ENCODE measurements around the gene ALK.

The ALK gene

DNA sequence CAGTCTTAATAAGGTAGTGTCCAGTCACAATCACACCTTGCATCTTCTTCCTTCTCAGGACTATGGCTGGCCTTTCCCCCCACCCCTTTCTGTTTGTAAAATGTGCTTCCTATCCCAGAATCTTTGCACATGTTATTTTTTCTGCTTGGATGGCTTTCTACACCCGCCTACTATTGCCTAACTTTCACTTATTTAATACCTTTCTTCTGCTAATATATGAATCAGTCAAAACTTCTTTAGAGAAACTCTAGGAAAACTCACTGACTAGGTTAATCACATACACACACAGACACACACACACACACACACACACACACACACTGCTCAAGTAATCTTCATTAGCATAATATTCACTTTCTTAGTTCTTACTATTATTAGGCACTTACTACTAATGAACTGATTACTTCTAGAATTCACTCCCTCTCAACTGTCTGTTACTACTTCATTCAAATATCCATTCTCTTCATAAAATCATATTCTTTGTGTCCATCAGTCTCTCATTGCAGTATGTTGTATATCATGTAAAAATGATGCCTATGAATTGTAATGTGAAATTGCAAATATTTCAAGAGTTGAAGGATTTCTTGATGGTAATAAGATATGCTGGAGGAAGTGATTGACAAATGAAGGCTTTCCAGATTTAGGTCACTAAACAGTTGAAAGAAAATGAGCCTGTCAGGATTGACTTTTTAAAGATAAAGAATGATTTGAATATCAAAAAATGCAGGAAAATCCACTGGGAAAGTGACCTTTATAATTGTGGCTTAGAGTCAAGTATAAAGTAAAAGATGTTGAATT is 754.9 kb downstream of the ALK start:
- peak; percentile 3 for DNase-seq

DNA sequence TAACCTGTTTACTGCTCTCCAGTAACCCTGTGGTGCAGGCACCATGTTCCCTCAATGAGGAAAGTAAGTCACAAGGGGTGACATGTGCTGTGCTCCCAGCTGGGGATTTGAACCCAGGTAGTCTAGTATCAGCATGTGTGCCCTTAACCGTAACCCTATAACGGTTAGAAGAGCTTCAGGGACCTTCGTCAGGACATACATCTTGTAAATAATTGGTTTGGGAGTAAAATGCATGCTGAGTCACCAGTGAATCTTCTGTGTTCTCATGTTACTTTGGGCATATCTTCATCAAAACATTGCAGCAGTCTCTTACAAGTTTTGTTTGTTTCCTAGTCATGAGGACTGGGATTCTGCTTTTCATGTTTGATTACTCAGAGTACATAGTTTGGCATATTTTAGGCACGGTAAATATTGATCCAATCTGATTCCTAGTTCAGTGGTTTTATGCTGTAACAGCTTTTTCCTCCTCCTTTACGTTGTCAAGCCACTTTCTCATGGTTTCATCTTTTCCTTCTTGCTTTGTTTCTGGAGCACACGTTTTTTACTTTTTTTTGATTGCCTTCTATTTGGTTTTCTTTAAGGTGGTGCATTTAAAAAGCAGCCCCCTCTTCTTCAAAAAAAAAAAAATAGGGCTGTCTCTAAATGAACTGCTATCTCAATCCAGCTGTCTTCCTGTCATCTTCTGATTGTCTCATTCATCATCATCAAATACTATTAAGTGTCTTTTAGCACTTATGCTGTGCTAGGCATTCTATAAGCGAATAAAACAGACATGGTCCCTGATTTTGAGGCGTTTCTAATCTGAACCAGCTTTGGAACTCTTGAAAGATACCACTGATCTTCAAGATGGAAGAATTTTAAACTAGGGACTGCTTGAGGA is 755.8 kb downstream of the ALK start:
- peak; percentile 72 for DNase-seq

DNA sequence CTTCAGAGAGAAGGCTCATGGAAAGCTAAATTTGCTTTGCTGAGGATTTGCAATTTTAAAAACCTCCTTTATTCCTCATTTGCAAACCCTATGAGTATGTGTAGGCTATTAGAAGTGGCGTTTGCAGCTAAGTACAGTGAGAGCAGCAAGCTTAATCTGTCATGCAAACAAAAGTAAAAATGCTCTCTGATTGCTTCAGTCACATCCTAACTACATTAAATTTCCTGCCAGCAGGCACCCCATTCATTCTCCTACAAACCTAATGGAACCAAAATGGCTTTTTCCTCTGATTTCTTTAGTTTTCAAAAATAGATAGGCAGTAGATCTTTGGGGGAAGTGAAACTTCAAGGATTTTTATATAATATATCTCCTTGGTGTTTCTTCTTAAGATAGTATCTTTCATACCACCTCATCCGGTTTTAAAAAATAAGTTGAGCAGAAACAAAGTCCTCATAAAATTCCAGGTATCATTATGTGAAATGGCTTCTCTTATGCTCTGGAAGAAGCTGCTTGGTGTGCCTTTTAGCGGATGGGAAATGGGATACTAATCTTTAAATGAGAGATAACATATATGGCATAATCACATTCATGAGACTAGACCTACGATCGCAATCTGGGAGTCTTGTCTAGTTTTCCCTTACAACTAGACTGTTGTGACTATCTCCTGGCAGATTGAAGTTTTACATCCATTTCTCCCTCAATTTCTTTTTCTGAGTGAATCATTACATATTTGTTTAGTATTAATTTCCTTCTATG is 757.1 kb downstream of the ALK start:
- DNase-seq = no peak

DNA sequence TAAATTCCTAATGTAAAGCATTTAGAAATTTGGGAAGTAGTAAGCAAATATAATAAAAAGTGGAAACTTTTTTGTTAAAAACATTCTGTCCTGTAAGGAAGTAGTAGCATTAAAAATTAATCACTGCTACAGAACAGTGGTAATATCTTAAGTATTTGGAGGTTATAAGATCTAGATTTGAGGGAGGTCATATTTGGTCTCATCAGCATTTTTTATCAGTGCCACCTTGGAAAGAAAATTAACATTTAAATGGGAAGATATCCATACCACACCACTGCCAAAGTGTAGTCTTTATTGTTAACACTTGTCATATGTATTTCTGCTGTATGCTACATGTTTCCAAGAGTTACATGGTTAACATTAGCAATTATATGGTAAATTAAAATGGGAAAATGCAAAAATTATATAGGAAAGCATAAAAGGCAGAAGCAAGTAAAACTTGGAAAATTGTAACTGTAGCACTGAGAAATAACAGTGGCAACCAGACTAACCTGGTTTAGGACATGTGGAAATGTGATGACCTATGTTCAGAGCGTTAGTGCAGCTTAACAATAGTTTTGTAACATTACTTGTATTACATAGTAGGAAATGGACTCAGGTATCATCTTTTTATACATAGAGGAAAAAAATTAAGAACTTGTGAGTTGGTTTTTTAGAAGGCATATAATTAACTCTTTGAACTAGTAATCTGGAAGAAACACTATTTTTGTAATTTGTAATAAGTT is 759.0 kb downstream of the ALK start:
- DNase-seq = no peak

DNA sequence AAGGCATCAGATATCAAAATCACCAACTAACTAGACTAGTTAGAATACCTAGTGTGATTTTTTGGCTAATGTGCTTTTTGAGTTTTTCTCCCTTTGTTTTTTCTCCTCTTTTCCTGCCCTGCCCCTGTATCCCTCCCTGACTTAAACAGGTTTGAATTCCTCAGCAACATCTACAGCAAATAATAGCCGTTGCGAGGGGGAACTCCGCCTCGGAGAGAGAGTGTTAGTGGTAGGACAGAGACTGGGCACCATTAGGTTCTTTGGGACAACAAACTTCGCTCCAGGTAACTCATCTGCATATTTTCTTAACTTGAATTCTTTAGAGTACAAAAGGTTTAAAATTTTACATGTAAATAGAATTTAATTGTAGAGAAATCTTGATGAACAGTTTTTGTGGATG is 761.2 kb downstream of the ALK start:
- no peak for DNase-seq

DNA sequence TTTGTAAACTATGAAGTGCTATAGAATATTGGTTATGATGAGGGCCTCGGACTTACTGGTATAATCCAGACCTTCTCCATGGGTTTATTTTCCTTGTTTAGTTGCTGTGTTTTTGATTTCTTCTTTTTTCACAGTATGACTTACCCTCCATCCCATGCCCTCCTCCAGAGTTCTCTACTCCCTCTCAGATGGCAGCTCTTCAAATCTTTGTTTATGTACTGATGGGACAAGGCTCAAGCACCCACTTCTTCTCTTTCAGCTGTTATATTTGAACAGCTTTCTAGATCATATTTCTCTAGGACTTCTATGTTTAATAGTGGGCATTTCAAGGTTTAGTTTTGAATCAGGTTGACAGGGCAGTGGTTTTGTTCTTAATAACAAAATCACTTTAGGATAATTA is 762.3 kb downstream of the ALK start:
- no peak for DNase-seq

DNA sequence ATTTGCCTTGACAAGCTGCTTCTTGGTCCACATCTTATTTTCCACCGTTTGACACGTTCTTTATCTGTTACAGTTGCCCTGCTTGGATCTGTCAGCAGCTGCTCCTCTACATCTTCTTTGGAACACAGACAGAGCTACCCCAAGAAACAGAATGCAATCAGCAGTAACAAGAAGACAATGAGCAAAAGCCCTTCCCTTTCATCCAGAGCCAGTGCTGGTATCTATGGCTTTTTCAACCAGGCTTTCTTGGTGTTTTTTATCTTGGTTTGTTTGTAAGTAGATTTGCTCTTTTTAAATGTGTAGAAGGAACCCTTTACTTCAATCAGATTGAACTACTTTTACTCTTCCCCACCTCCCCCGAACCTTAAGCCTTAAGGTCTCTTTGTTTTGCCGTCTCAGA is 764.3 kb downstream of the ALK start:
- no peak for DNase-seq

DNA sequence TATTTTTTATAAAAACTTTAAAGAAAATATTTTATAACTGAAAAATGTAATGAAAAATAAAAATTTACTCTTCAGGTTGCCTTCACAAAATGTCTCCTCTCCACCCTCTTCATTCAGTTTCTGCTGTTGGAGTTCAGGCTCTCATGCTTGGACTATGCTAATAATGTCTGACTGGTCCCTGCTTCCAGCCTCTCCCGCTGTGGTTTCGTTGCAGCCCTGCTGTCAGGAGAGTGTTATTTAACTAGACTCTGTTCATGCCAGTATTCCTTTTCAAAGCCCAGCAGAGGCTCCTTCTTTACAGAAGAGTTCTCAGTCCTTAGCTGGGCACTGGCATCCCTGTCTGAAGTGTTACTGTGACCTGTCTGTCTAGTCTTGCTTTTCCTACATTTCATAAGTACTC is 765.8 kb downstream of the ALK start:
- peak; percentile 4 for DNase-seq

DNA sequence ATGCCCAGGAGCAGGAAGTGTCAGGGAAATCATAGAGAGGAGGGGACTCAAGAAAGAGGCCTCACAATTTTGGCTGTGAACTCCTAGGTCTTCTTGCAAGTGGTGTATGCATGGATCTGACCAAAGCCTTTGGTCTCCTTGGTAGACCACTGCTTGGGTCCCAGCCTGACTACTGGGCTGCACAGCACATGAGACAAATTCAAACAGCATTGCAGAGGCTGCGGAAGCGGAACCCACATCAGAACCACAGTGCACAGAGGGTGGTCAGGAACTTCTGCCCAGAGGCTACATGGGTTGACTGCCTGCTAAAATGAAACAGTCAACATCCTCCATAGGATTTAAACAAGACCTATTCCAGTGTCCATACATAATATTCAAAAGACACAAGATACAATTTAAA is 766.8 kb downstream of the ALK start:
- no peak for DNase-seq

DNA sequence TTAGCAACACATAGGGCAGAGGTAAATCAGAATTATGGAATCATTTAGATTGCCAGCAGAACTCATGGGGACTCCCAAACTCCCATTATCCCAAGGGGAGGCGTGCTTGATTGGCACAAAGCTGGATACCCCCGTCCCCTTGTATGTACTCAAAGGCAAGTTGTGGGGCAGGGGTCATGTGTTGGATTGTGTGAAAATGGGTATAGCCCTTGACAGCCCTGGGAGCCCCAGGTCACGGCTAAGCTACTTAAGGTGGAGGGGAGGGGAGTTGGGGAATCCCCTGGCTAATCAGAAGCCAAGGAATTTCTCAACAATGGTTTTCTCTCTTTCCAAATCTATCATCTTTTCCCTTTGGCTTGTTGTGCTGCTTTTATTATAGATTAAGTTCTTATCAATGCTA is 773.4 kb downstream of the ALK start:
- no peak for DNase-seq

DNA sequence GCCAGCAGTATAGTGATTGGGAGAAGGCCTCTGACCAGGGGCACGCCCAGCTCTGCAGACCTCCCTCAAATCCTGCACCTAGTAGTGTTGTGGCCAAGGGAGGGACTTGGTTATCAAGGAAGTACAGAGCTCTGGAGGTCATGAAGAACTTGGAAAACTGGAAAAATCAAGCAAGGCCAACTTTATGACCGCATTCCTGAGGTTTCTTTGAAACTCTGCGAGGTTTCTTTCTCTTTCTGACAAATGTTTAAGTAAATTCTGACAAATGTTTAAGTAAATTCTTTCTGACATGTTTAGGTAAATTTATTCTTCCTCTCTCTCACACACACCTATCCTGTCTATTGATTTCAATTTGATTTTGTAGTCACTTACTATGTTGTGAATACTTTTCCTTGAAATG is 775.2 kb downstream of the ALK start:
- peak; percentile 3 for DNase-seq

DNA sequence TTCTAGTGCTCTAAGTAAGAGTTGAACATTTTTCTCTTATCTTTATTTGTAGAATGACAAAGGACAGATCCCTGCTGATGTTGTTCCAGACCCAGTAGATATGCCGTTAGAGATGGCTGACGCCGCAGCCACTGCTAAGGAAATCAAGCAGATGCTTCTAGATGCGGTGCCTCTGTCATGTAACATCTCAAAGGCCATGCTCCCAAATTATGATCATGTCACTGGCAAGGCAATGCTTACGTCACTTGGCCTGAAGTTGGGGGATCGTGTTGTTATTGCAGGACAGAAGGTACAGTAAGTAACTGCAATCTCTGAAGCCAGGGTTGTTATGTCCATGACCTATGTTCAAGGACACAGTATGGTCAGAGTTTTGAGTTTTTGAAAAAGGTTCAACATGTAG is 777.7 kb downstream of the ALK start:
- no peak for DNase-seq

All from fibroblast of skin of right biceps (primary cell).